ENCODE measurements around the gene TELO2.

DNA sequence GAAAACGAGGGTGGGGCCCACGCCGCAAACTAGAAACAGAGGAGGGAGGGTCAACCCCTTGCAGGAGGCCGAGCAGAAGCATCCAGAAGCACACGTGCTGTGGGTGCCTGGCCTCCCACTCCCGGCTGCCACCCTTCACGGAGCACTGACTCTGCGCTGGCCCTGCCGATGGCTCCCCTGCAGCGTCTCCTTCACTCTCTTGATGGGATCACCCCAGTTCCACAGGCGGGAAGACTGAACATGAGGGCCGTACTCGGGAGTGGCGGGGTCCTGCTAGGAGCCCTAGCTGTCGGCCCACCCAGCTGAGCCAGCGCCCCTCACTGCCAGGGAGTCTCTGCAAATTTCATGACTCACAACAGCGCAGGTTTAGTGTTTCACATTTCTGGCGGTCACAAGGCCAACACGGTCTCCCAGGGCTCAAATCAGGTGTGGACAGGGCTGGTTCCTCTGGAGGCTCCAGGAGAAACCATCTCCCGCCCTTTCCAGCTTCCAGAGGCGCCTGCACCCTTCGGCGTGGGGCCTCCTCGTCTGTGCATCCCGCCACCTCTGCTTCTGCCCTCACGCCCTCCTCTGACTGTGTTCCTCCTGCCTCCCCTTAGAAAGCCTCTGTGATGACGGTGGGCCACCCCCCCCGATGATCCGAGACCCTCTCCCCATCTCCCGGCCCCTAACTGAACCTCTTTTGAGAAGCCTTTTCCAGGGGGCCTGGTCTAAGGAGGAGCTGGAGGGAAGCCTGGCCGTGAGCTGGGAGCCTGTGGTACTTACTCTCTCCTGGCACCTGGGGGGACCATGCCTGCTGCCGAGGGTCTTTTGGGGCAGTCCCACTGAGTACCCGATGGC, 6.4 kb upstream of the TELO2 start:
- TF ChIP-seq CTCF (IDR thresholded peaks at IDR 0.05) (no peak), POLR2A (IDR thresholded peaks at IDR 0.05) (no peak)

All from lower leg skin (tissue), 3 donors.